Anterior cingulate cortex (tissue), 58 donors: ENCODE measurements around the gene NUDT3.
"Not testable (repeated sequence)": the region's sequence is repeated elsewhere in the genome, so short reads cannot be mapped to it uniquely, and the experiment has no call there.

Source experiments
- DNase-seq, 58 donors: peaks; one replicate each; lab custom pipeline; 2025; lab: John Stamatoyannopoulos, UW

The NUDT3 gene

DNA sequence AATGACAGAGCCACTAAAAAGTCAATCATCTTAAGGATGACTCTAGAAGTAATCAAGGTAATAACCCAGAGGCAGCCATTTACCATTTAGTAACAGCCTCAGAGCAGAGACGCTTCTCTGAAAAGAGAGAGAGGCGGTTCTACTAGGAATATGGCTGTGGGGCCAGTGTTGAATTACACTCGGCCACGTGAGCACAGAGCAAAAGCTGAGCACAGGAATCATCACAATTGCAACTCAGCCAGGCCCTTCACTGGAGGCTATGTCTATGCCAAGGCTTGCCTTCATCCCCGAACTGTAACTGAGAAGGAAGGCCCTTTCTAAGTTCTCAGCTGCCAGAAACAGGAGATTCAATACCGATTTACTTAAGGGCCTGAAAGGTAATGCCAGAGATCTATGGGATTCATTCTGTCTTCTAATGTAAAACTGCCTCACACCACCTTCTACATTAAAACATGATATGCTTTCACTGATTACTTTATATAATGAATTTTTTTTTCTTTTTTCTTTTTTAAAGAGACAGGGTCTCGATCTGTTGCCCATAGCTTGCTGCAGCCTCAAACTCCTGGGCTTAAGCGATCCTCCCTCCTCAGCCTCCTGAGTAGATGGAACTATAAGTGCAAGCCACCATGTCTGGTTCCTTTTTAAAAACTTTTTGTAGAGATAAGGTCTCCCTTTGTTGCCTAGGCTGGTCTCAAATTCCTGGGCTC is 67.6 kb downstream of the NUDT3 start:
- DNase-seq = peak in 8 of 58 donors; percentile 9 to 30 (median 16)

DNA sequence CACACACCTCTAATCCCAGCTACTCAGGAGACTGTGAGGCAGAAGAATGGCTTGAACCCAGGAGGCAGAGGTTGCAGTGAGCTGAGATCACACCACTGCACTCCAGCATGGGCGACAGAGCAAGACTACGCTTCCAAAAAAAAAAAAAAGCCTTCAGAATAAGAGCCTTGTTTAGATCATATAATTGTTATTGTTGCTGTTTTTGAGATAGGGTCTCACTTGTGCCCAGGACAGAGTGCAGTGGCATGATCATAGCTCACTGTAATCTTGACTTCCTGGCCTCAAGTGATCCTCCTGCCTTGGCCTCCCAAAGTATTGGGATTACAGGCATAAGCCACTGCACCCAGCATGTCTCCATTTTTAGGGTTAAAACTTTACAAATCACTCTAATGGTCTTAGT is 68.2 kb downstream of the NUDT3 start:
- DNase-seq = not testable (repeated sequence)

DNA sequence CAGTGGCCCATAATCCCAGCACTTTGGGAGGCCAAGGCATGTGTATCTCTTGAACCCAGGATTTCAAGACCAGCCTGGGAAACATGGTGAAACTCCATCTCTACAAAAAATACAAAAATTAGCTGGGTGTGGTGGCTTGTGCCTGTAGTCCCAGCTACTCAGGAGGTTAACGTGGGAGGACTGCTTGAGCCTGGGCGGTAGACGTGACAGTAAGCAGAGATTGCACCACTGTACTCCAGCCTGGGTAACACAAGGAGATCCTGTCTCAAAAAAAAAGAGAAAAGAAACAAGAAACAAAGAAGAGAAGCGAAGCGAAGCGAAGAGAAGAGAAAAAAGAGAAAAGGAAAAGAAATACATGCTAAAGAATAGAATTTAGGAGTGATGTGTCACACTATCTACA is 69.2 kb downstream of the NUDT3 start:
- no peak for DNase-seq

DNA sequence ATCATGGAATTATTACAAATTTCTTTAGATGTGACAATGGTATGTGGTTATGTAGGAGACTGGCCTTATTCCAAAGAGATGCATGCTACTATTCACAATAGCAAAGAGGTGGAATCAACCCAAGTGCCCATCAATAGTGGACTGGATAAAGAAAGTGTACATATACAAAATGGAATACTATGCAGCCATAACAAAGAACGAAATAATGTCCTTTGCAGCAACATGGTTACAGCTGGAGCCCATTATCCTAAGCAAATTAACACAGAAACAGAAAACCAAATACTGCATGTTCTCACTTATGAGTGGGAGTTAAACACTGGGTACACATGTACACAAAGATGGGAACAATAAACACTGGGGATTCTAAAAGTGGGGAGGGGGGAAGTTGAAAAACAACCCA is 69.7 kb downstream of the NUDT3 start:
- DNase-seq = no peak

DNA sequence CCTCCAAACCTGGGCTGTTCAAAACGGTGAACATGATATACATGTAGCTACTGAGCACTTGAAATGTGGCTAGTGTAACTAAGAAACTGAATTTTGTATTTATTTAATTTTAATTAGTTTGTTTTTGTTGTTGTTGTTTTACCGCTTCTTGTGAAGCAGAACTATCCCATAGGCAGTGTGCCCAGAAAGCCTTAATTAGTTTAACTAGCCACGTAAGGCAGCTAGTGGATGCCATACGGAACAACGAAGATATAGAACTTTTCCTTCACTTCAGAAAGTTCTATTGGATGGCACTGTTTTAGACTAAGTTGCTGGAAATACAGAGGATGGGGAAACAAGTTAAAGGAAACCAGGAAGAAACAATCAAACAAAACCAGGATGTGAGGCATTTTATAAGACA is 70.6 kb downstream of the NUDT3 start:
- DNase-seq = no peak

DNA sequence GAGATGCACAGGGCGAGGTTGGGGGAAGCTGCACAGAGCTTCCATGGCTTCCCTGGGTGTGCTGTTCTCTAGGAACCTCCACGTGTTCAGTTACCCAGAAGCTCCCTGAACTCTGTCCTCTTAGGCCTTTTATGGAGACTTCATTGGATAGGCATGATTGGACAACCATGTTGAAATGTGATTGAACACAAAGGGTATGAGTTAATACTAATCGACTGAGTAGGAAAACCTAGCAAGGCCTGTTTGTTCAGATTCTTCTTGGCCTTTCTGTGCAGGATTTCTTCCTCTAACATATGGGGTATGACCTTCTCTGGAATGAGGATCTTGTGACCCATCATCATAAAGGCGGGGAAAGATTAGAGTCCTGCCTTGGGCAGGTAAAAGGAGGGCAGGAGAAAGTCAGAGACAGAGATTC is 73.0 kb downstream of the NUDT3 start:
- no peak for DNase-seq

DNA sequence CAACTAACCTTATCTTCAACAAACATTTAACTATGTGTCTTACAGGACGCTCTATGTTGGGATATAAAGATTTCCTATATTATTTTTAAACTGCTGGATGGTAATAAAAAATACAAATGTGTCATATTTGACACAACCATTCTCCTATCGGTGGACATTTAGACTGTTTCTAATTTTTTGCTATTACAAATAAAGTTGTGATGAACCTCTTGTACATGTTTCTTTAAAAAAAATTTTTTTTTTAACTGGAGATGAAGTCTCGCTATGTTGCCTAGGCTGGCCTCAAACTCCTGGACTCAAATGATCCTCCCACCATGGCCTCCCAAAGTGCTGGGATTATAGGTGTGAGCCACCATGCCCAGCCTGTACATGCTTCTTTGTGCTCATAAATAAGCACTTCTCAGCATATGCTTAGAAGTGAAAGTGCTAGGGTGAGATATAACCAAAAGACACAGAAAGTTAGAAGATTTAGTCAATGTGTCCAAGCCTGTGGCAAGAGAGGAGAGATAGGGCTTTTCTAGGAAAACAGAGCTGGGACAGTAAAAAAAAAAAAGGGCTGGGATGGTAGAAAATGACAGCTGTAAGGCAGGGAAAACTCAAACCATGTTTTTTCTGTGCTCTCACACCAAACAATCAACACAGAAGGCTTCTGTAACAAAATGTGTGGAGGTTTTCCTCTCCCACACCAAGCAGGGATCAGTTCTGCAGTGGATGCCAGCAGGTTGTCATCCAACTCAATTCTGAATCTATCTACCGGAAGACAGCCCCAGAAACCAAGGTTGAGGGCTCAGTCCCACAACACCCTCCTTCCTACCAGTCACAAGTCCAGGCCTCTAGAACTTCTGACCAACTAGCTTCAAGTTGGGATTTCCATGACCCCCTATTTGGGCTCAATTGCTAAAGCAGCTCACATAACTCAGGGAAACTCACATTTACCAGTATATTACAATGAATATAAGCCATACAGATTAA is 73.7 kb downstream of the NUDT3 start:
- DNase-seq = peak in 1 of 58 donors; percentile 4

DNA sequence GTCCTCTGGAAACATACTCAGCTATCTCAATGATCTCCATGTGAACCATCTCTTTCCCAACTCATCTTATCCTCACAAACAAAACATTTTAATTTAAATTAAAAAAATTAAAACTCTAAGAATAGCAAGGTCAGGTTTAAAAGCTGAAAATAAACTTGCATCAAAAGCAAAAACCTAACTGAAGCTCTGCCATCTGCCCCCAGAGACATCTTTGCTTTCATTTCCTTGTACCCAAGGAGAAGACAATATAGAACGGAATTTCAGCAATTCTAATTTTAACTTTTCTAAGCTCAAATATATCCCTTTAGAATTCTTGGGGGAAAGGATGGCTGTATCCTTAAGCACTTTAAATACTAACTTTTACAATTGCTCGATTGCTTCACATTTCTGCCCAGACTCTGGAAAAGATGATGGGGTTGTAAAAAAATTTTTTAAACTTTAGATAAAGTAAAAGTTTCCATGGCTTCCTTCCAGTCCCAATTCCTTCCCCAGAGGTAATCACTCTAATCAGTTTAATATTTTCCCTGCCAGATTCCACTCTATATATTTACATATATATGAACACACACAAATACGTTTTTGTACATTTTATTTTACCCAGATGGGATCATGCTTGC is 74.5 kb downstream of the NUDT3 start:
- DNase-seq = no peak

DNA sequence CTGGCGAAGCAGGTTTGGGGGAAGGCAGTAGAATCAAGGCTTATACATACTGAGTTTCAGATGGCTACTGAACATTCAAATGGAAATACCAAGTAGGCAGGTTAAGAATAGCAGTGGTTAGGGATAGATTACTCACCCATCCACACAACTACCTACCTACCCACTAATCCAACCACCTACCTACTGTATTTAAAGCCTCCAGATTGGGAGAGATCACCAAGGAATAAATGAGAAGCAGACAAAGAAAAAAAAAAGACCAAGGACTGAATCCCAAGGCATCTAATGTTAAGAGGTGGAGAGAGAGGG is 75.3 kb downstream of the NUDT3 start:
- no peak for DNase-seq

DNA sequence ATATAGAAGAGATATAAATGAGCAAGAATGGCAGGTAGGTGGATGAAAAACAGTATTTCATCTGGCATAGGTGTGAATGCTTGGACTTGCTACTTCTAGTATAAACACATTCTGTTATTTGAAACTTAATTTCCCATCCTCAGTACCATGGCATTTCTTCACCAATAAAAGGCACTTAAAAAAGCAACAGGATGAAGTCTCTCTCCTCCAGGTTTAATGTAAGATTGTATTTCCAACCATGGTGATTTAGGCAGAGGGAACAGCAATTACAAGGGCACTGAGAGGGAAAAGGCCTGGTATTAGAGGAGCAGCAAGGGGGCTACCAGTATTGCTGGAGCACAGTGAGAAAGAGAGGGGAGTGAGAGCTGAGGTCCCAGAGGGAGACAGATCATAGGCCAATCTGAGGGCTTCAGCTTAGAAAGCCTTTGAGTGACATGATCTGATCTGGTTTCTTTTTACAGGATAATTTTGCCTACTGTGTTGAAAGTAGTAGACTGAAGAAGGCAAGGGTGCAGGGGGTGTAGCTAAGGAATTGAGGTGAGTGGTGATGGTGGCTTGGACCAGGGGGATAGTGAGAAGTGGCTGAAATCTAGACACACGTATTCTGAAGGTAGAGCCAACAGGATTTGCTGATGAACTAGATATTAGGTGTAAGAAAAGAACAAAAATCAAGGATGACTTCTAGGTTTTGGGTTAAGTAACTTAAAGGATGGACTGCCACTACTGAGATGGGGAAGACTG is 75.9 kb downstream of the NUDT3 start:
- no peak for DNase-seq

DNA sequence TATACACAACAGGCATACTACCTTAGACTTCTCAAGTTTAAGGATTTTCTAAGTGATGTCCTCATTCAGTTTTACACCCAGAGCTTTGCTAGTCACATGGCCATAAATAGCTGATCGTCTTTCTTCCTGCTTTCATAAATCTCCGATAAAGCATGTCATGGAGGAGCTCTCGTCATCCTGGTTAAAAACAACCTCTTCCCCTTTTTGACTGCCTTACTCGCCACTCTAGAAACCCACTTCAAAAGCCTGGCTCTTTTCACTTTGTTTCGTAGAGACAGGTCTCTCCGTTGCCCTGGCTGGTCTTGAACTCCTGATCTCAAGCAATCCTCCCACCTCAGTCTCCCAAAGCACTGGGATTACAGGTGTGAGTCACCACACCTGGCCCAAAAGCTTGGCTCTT is 76.7 kb downstream of the NUDT3 start:
- DNase-seq = peak in 1 of 58 donors; percentile 32

DNA sequence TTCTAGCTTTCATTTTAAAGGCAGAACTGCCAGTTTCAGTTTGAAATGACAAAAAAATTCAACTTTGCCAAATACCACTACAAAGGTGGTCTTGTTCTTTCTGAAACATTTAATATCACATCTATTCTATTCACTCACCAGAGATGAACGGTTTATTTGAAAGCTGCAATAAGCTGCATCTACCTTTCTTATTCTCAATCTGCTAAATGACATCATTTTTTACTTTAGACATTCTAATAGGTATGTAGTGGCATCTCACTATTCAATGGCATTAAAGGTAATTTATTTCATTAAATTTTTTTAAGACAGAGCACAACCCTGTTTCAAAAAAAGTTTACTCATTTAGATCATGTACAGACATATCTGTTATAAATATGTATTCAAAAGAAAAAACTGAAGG is 77.2 kb downstream of the NUDT3 start:
- no peak for DNase-seq

DNA sequence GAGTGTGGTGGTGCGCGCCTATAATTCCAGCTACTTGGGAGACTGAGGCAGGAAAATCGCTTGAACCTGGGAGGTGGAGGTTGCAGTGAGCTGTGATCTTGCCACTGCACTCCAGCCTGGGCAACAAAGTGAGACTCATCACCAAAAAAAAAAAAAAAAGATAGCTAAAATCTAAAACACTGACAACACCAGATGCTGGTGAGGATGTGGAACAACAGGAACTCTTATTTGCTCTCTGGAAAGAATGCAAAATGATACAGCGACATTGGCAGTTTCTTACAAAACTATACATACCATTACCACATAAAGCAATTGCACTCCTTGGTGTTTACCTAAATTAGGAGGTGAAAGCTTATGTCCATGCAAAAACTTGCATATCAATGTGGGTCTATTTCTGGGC is 80.2 kb downstream of the NUDT3 start:
- no peak for DNase-seq

DNA sequence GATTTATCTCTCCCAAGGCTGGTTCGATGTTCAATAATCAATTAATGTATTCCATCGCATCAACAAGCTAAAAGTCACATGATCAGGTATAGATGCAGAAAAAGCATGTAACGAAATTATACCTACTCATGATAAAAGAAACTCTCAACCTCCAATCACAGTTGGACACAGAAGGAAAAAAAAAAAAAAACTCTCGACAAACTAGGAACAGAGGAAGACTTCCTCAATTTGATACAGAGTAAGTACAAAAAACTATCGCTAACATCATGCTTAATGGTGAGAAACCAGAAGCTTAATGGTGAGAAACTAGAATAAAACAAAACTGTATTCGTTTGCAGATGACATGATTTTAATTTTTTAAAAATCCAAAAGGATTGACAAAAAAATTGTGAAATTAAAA is 81.7 kb downstream of the NUDT3 start:
- DNase-seq = no peak

DNA sequence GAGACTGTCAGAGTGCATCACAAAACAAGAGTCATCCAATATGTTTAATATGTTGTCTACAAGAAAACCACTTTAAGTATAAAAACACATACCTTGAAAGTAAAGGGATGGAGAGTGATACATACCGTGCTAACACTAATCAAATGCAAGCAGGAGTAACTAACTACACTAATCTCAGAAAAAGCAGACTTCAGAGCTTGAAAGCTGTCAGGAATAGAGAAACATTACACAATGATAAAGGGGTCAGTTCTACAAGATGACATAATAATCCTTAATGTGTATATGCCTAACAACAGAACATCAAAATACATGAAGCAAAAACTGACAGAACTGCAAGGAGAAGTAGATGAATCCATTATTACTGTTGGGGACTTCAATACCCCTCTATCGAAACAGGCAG is 84.0 kb downstream of the NUDT3 start:
- no peak for DNase-seq

DNA sequence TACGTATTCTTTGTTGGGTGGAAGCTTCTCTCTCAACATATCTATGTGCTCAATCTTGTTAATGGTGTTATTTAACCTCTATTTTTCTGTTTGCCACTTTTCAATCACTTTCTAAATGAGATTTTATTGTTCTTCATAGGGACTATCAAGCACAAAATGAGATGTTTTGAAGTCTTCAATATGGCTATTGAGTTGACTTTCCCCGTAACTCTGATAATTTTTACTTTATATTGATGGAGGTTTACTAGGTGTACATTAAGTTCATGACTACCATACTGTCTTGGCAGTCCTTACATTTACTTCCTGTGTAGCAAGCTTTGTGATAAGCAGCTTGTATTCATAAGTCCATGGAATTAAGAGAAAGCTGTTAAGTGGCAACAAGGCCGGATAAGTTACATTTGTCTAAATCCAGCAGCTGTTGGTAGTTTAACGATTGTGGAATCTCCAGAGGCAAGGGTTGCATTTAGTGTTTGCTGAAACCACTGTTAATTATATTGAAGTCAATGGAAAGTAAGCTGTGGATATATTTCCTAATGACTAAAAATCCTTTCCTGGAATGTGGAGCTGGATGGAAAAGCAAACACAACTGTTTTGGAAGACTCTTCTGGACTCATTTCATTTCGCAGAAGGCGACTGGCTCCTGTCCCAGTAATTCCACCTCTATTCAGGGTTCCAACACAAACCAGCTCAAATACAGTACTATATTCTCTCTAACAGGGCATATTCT is 86.3 kb downstream of the NUDT3 start:
- DNase-seq = peak in 15 of 58 donors; percentile 5 to 56 (median 20)

DNA sequence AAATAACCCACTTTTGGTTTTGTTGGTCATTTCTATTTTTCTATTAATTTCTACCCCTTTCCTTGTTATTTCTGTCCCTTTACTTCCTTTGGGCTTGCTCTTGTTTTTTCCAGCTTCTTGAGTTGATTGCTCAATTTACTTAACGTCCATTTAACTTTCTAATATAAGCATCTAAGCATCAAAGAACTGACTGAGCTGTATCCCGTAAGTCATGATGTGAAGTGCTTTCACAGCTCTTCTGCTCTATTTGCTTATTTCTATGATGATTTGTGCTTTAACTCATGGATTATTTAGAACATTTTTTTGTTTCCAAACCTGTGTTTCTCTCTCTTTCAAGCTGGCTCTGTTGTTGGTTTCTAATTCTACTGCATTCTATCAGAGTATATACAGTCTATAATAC is 87.0 kb downstream of the NUDT3 start:
- DNase-seq = no peak

DNA sequence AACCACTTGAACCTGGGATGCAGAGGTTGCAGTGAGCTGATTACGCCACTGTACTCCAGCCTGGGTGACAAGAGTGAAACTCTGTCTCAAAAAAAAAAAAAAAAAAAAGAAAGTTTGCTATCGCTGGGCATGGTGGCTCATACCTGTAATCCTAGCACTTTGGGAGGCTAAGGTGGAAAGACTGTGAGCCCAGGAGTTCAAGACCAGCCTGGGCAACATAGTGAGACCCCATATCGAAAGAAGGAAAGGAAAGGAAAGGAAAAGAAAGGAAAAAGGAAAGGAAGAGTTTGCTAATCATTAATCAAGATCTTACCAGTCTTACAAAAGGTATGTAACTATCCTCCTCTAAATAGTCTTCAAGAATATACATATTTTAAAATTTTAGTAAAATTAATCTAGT is 88.3 kb downstream of the NUDT3 start:
- no peak for DNase-seq

DNA sequence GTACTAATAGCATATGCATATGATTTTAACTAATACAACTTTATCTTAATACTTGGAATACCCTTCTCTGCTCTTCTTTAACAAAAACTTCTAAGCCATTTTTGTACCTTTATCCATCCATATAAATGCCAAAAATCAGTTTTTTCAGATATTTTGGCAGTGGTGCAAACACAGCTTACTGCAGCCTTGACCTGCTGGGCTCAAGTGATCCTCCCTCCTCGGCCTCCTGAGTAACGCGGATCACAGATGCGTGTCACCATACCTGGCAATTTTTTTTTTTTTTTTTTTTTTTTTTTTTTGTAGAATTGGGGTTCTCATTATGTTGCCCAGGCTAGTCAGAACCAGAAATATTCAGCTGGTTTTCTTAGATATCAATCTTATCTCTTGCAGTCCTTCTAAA is 89.5 kb downstream of the NUDT3 start:
- DNase-seq = no peak

DNA sequence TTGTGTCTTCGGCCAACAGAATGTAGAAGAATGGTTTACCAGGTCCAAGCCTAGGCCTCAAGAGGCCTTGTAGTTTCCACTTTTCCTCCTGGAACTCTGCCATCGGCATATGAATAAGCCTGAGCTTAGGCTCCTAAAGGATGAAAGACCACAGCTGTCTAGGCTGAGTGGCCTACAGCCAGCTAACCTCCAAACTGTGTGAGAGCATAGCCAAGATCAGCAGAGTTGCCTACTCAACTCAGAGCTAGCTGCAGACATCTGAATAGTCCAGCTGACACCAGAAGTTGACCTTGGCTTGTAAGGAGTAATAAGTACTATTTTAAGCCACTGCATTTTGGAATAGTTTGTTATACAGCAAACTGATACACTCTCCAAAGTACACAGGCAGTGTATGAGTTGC is 91.1 kb downstream of the NUDT3 start:
- peak in 1 of 58 donors; percentile 45 for DNase-seq
